ENCODE data around the gene GRIK2. TPM values are rescaled to one million over a fixed set of nuclear protein-coding genes. Genes with fewer than 3 reads are reported as not detected.

GRIK2 gene
- total RNA-seq, 1 donor from 2014 or later, result 11.3 TPM

- Histone ChIP-seq H3K4me1 (no peaks in the 10 kb centered on the region), H3K4me3 (no peak overlapping the region), H3K27me3 (ENCODE audit: low read depth) (no peaks in the 10 kb centered on the region), H3K36me3 (no peaks in the 10 kb centered on the region), H3K27ac (replicated peaks) (no peak overlapping the region), H3K9me3 (replicated peaks) (no peaks in the 10 kb centered on the region)
- TF ChIP-seq CTCF (IDR thresholded peaks at IDR 0.05; ENCODE audit: borderline replicate concordance), result no peak
- DNase-seq, result no peak
- intact Hi-C loops (cut with micrococcal nuclease), result no loop called here
Measured at GRCh38 chr6:101490857-101491256, 97.3 kb downstream of the GRIK2 start.

- no peak for DNase-seq
- no peaks in the 10 kb centered on the region for H3K36me3 ChIP-seq
- no peak for TF ChIP-seq CTCF (IDR thresholded peaks at IDR 0.05; ENCODE audit: borderline replicate concordance)
- no peaks in the 10 kb centered on the region for H3K9me3 ChIP-seq (replicated peaks)
- no peak overlapping the region for H3K27ac ChIP-seq (replicated peaks)
- H3K4me1 ChIP-seq, result no peaks in the 10 kb centered on the region
- no peak overlapping the region for H3K4me3 ChIP-seq
- no peaks in the 10 kb centered on the region for H3K27me3 ChIP-seq (ENCODE audit: low read depth)
- intact Hi-C loops (cut with micrococcal nuclease), result no loop called here
Measured at GRCh38 chr6:101502818-101503217, 109.3 kb downstream of the GRIK2 start.

GRCh38 chr6:101509536-101509935, 116.0 kb downstream of the GRIK2 start:
- H3K27ac ChIP-seq (replicated peaks), result no peak overlapping the region
- intact Hi-C loops (cut with micrococcal nuclease), result no loop called here
- H3K4me1 ChIP-seq, result no peaks in the 10 kb centered on the region
- no peaks in the 10 kb centered on the region for H3K36me3 ChIP-seq
- TF ChIP-seq CTCF (IDR thresholded peaks at IDR 0.05; ENCODE audit: borderline replicate concordance), result no peak
- no peak for DNase-seq
- no peaks in the 10 kb centered on the region for H3K9me3 ChIP-seq (replicated peaks)
- H3K4me3 ChIP-seq, result no peak overlapping the region
- H3K27me3 ChIP-seq (ENCODE audit: low read depth), result no peaks in the 10 kb centered on the region

GRCh38 chr6:101513181-101513580, 119.7 kb downstream of the GRIK2 start:
- Histone ChIP-seq H3K27me3 (ENCODE audit: low read depth) (no peaks in the 10 kb centered on the region), H3K27ac (replicated peaks) (no peak overlapping the region), H3K4me1 (no peaks in the 10 kb centered on the region), H3K9me3 (replicated peaks) (no peaks in the 10 kb centered on the region), H3K36me3 (no peaks in the 10 kb centered on the region), H3K4me3 (no peak overlapping the region)
- intact Hi-C loops (cut with micrococcal nuclease), result no loop called here
- no peak for DNase-seq
- no peak for TF ChIP-seq CTCF (IDR thresholded peaks at IDR 0.05; ENCODE audit: borderline replicate concordance)

- no peak for DNase-seq
- Histone ChIP-seq H3K36me3 (no peaks in the 10 kb centered on the region), H3K4me3 (no peak overlapping the region), H3K4me1 (no peaks in the 10 kb centered on the region), H3K27ac (replicated peaks) (no peak overlapping the region), H3K27me3 (ENCODE audit: low read depth) (no peaks in the 10 kb centered on the region), H3K9me3 (replicated peaks) (no peaks in the 10 kb centered on the region)
- intact Hi-C loops (cut with micrococcal nuclease), result no loop called here
- no peak for TF ChIP-seq CTCF (IDR thresholded peaks at IDR 0.05; ENCODE audit: borderline replicate concordance)
Measured at GRCh38 chr6:101516578-101516977, 123.1 kb downstream of the GRIK2 start.

- no peak for TF ChIP-seq CTCF (IDR thresholded peaks at IDR 0.05; ENCODE audit: borderline replicate concordance)
- intact Hi-C loops (cut with micrococcal nuclease), result no loop called here
- no peak overlapping the region for H3K4me3 ChIP-seq
- H3K4me1 ChIP-seq, result no peaks in the 10 kb centered on the region
- H3K27ac ChIP-seq (replicated peaks), result no peak overlapping the region
- no peaks in the 10 kb centered on the region for H3K9me3 ChIP-seq (replicated peaks)
- DNase-seq, result no peak
- H3K36me3 ChIP-seq, result no peaks in the 10 kb centered on the region
- no peaks in the 10 kb centered on the region for H3K27me3 ChIP-seq (ENCODE audit: low read depth)
Measured at GRCh38 chr6:101517632-101518031, 124.1 kb downstream of the GRIK2 start.

All from left ventricle myocardium inferior (tissue), 1 donor.